Subcutaneous adipose tissue (tissue), 4 donors: ENCODE results near the gene PSENEN. TPM values are rescaled to one million over a fixed set of nuclear protein-coding genes. Genes with fewer than 3 reads are reported as not detected.

ENCODE experiments used
- total RNA-seq, 4 donors: library from RNA; depleted of rRNA; stranded (reverse); fragments of >200 nt; gene quantifications; one replicate each; pipeline ENCODE4 v1.1.0, GENCODE V29; 2016
- TF ChIP-seq, protein P1 (sequence below): fragments of 450-650 bp; IDR thresholded peaks from one replicate; pipeline ENCODE4 v1.5.1; 2016; ENCODE audit warnings: low read depth, mild to moderate bottlenecking, control low read depth, antibody characterized with exemption, moderate library complexity

PSENEN gene
- total RNA-seq, 4 donors from 2014 or later, result 23.4 to 71.3 (median 35.7) TPM

- TF ChIP-seq, protein P1, sequence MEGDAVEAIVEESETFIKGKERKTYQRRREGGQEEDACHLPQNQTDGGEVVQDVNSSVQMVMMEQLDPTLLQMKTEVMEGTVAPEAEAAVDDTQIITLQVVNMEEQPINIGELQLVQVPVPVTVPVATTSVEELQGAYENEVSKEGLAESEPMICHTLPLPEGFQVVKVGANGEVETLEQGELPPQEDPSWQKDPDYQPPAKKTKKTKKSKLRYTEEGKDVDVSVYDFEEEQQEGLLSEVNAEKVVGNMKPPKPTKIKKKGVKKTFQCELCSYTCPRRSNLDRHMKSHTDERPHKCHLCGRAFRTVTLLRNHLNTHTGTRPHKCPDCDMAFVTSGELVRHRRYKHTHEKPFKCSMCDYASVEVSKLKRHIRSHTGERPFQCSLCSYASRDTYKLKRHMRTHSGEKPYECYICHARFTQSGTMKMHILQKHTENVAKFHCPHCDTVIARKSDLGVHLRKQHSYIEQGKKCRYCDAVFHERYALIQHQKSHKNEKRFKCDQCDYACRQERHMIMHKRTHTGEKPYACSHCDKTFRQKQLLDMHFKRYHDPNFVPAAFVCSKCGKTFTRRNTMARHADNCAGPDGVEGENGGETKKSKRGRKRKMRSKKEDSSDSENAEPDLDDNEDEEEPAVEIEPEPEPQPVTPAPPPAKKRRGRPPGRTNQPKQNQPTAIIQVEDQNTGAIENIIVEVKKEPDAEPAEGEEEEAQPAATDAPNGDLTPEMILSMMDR, result no peak
These were observed 19.2 kb downstream of the PSENEN start for GRCh38 chr19:35764432-35765315.

DNA sequence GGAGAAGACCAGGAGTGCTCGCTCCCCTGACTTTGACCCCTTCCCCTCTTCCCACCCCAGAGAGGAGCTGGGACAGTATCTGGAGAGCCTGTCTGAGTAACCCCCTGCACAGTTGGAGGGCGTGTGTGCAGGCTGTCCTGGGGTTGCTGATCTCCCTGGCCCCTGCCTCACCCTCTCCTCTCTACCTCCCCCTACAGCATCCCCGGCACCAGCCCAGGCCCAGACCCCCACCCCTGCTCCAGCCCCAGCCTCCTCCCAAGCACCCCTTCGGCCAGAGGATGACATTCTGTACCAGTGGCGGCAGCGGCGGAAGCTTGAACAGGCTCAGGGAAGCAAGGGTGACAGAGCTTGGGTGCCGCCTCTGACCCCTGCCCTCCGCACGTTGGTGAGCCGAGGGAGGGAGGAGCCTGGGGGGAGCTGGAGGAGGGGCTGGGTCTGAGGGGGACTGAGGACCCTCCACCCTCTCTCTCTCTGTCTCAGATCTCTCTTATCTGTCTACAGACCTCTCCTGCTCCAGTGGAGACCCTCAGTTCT, 21.2 kb downstream of the PSENEN start:
- TF ChIP-seq, protein P1, result no peak

DNA sequence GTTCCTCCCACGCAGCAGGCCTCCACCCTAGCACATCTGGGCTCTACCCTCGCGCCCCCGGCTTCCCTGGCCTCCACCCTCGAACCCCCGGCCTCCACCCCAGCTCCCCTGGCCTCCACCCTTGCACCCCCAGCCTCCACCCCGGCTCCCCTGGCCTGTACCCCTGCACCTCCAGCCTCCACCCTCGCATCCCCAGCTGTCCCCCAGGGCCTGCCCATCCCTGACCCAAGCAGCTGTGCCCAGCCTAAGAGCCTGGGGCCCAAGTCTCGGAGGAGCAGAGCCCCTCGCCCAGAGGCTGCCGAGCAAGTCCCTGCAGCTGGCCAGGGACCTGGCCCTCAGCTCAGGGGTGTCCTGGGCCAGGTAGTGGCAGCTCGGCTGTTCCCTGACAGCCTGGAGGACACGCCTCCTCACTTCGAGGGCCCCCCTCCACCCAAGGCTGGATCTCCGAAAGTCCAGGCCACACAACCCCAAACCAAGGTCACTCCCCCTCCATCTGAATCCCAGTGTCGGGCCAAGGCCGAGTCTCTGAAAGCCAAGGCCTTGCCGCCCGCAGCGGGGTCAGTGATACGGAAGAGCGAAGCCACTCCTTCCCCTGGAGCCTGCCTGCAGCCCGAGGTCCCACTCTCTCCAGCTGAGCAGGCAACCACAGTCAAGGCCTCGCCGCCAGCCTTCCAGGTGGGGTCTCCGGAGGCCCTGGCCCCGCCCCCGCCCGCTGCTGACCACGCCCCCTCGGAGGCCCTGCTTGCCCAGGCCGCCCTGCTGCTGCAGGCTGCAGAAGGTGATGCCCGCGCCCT, 22.0 kb downstream of the PSENEN start:
- TF ChIP-seq, protein P1, result no peak

- TF ChIP-seq, protein P1, result no peak
These were observed 22.6 kb downstream of the PSENEN start for GRCh38 chr19:35768082-35768421.

- TF ChIP-seq, protein P1, result no peak
These were observed 27.8 kb downstream of the PSENEN start for GRCh38 chr19:35773020-35773806.

DNA sequence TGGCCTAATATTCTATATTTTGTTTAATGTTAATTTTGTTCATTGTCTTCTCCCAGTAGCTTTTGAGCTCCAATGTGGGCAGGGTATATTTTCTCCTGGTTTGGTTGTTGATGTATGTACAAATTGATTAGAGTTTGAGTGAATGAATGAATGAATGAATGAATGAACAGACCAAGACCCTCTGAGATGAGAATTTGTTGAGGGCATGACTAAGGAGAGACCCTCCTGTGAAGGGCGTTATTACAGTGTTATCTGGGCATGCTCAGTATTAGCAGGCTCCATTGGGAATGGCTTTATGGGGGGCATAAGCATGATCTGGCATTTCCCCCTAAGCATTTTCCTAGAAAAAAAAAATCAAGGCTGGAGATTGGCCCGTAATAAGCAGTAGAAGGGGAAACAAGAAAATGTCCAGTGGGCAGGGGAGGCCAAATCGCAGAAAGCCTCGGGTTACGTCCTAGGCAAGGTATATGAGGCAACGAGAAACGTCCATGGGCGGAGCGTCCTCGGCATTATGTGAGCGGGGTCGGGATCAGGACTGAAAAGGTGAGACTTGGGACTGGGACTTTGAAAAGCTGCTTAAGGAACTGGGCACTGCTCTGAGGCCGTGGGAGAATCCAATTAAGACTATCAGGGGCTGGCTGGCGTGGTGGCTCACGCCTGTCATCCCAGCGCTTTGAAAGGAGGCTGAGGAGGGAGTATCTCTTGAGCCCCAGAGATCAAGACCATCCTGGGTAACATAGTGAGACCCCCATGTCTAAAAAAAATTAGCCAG, 29.0 kb downstream of the PSENEN start:
- TF ChIP-seq, protein P1, result no peak
